Osteoblast (primary cell): ENCODE measurements around the gene KAZN. TPM values are rescaled to one million over a fixed set of nuclear protein-coding genes. Genes with fewer than 3 reads are reported as not detected.

Experiments
- DNase-seq: peaks from one replicate; pipeline ENCODE4 v3.0.0; 2011; ENCODE audit warnings: low spot score, mixed read lengths; ENCODE audit not compliant: insufficient read length; ENCODE audit errors: missing footprints
- H2AFZ ChIP-seq: 2 replicates; pipeline ENCODE4 v1.6.0; 2011; ENCODE audit warnings: mild to moderate bottlenecking, low read length
- H3K27ac ChIP-seq: 2 replicates; pipeline ENCODE4 v1.5.1; 2011; ENCODE audit warnings: mild to moderate bottlenecking, low read depth, low read length, moderate library complexity
- H3K27me3 ChIP-seq: 2 replicates; pipeline ENCODE4 v1.6.0; 2012; ENCODE audit warnings: mild to moderate bottlenecking, control low read depth, inconsistent platforms, low read length, moderate library complexity; ENCODE audit not compliant: insufficient read depth
- H3K36me3 ChIP-seq: 2 replicates; pipeline ENCODE4 v1.5.1; 2011; ENCODE audit warnings: mild to moderate bottlenecking, low read length, control low read depth, moderate library complexity; ENCODE audit not compliant: insufficient read depth
- H3K4me1 ChIP-seq: 2 replicates; pipeline ENCODE4 v1.5.1; 2011; ENCODE audit warnings: mild to moderate bottlenecking, low read length, control low read depth, moderate library complexity; ENCODE audit not compliant: insufficient read depth
- H3K4me2 ChIP-seq: 2 replicates; pipeline ENCODE4 v1.6.0; 2011; ENCODE audit warnings: mild to moderate bottlenecking, low read length; ENCODE audit not compliant: insufficient read depth
- H3K4me3 ChIP-seq: fragments of 200-600 bp; sonication (generic); 3 replicates; pipeline ENCODE4 v1.5.1; 2012; ENCODE audit warnings: mild to moderate bottlenecking, low read length, inconsistent platforms; ENCODE audit not compliant: insufficient read depth
- H3K79me2 ChIP-seq: 2 replicates; pipeline ENCODE4 v1.6.0; 2012; ENCODE audit warnings: mild to moderate bottlenecking, low read length, control low read depth, inconsistent platforms; ENCODE audit not compliant: insufficient read depth
- H3K9me3 ChIP-seq: 2 replicates; pipeline ENCODE4 v1.5.1; 2011; ENCODE audit warnings: low read depth, low read length, control low read depth
- H4K20me1 ChIP-seq: 2 replicates; pipeline ENCODE4 v1.6.0; 2012; ENCODE audit warnings: mild to moderate bottlenecking, low read length, control low read depth; ENCODE audit not compliant: insufficient read depth
- total RNA-seq: library from RNA; depleted of rRNA; stranded (reverse); fragments of >200 nt; gene quantifications from 2 replicates; pipeline ENCODE4 v1.2.3, GENCODE V29; 2012
- TF ChIP-seq, protein P1 (sequence below): IDR thresholded peaks from 2 replicates; pipeline ENCODE4 v1.5.1; 2011; ENCODE audit warnings: mild to moderate bottlenecking, low read depth, low read length, moderate library complexity; ENCODE audit errors: extremely low read depth

The KAZN gene
- total RNA-seq, 1 donor: 9.0 TPM

DNA sequence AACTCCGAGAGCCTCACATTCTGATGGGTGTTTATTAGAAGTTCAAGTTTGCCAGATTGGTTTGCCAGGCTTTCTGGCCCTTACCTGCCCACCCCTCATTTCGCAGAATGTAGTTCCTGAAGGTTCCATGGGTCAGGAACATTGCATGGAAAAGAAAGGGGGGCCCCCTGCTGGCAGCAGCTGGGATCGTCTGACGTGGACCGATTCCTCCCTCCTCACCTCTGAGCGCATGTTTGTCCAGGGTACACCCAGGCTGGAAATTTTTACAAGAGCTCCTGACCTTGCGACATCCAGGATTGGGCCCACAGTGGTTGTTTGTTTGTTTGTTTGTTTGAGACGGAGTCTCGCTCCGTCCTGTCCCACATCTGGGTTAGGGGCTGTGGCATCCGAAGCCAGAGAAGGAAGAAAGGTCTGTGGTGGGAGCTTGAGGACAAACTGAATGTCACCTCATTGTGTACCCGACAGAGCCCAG is 429.1 kb downstream of the KAZN start:
- Histone ChIP-seq H3K9me3 (no peaks in the 10 kb centered on the region), H2AFZ (no peak overlapping the region), H3K4me1 (peaks cover 20% of the 10 kb centered on the region), H3K27me3 (no peaks in the 10 kb centered on the region), H3K27ac (peak overlapping the region; percentile 57), H3K4me2 (peak overlapping the region; percentile 37), H4K20me1 (peaks cover 17% of the 10 kb centered on the region), H3K79me2 (peaks cover 7% of the 10 kb centered on the region), H3K36me3 (no peaks in the 10 kb centered on the region), H3K4me3 (peak overlapping the region; percentile 9)
- TF ChIP-seq, protein P1, sequence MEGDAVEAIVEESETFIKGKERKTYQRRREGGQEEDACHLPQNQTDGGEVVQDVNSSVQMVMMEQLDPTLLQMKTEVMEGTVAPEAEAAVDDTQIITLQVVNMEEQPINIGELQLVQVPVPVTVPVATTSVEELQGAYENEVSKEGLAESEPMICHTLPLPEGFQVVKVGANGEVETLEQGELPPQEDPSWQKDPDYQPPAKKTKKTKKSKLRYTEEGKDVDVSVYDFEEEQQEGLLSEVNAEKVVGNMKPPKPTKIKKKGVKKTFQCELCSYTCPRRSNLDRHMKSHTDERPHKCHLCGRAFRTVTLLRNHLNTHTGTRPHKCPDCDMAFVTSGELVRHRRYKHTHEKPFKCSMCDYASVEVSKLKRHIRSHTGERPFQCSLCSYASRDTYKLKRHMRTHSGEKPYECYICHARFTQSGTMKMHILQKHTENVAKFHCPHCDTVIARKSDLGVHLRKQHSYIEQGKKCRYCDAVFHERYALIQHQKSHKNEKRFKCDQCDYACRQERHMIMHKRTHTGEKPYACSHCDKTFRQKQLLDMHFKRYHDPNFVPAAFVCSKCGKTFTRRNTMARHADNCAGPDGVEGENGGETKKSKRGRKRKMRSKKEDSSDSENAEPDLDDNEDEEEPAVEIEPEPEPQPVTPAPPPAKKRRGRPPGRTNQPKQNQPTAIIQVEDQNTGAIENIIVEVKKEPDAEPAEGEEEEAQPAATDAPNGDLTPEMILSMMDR: peak; percentile 96
- DNase-seq: peak; percentile 98

DNA sequence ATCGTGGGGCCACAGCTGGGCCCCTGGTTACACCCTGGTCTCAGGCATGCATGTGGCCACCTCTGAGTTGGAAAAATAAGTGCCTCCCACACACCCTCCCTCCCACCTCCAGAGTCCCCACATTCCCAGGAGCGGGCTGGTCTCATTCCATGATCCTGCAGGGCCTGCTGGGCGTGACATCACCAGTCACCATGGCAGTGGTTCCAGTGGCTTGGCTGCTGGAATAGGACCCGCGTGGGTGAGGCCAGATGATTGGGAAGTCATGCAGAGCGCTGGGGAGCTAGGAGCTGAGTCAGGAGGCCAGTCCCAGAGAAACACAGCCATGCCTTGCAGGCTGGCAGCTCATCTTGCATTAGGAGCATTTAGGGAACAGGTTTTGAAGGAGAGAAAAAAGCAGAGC is 429.6 kb downstream of the KAZN start:
- peak overlapping the region; percentile 37 for H3K4me2 ChIP-seq
- H3K4me1 ChIP-seq: peaks cover 22% of the 10 kb centered on the region
- H3K36me3 ChIP-seq: no peaks in the 10 kb centered on the region
- H3K9me3 ChIP-seq: no peaks in the 10 kb centered on the region
- no peaks in the 10 kb centered on the region for H3K27me3 ChIP-seq
- DNase-seq: peak; percentile 100
- H3K79me2 ChIP-seq: peaks cover 7% of the 10 kb centered on the region
- peak overlapping the region; percentile 57 for H3K27ac ChIP-seq
- peak overlapping the region; percentile 9 for H3K4me3 ChIP-seq
- H4K20me1 ChIP-seq: peaks cover 19% of the 10 kb centered on the region
- no peak overlapping the region for H2AFZ ChIP-seq
- TF ChIP-seq, protein P1: no peak

DNA sequence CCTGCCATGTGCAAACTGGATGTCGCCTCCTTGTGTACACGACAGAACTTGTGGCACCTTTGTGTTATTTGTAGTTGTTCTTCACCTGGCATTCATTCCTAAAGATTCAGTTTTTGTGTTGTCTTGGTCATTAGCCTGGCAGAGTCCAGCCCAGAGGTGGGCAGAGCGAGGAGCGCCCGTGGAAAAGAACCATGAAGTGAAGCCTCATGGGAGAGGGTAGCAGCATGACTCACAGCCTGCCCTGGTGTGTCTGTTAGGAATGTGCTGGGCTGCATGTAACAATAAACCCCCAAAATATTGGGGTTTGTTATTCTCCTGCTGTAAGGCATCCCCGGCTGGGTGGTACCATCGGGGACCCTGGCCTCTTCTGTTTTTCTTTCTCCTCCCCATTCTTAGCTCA is 430.1 kb downstream of the KAZN start:
- H3K4me3 ChIP-seq: no peak overlapping the region
- no peaks in the 10 kb centered on the region for H3K9me3 ChIP-seq
- no peaks in the 10 kb centered on the region for H3K27me3 ChIP-seq
- H3K4me1 ChIP-seq: peaks cover 26% of the 10 kb centered on the region
- peak overlapping the region; percentile 37 for H3K4me2 ChIP-seq
- H3K27ac ChIP-seq: peak overlapping the region; percentile 40
- H4K20me1 ChIP-seq: peaks cover 19% of the 10 kb centered on the region
- TF ChIP-seq, protein P1: no peak
- peak; percentile 75 for DNase-seq
- no peak overlapping the region for H2AFZ ChIP-seq
- no peaks in the 10 kb centered on the region for H3K36me3 ChIP-seq
- peaks cover 7% of the 10 kb centered on the region for H3K79me2 ChIP-seq

DNA sequence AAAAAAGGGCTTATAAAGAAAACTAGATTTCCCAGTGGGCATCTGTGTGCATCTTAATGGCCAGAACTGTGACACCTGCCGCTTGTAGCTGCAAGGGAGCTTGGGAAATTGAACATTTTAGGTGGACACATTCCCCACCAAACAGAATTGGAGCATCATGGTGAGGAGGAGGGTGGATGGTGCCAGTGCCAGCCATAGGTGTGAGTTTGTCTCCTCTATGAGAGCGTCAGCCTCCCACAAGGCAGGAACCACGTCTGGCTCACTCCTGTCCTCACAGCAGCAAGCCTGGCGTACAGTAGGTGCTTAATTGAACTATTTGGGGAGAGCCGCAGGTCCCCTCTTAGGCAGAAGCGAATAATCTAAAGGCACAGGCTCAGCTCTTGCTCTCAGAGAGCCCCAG is 430.6 kb downstream of the KAZN start:
- Histone ChIP-seq H3K4me1 (peaks cover 26% of the 10 kb centered on the region), H3K36me3 (no peaks in the 10 kb centered on the region), H3K4me2 (peak overlapping the region; percentile 37), H3K27ac (no peak overlapping the region), H3K79me2 (peaks cover 7% of the 10 kb centered on the region), H3K9me3 (no peaks in the 10 kb centered on the region), H2AFZ (no peak overlapping the region), H3K27me3 (no peaks in the 10 kb centered on the region), H3K4me3 (no peak overlapping the region), H4K20me1 (peaks cover 19% of the 10 kb centered on the region)
- TF ChIP-seq, protein P1: no peak
- DNase-seq: peak; percentile 18
